IMR-90 (cell line): ENCODE data around the gene ADAMTSL1. TPM values are rescaled to one million over a fixed set of nuclear protein-coding genes. Genes with fewer than 3 reads are reported as not detected.

Experiments used
- ATAC-seq: fragments of 200-7000 bp; cut with Tn5 transposase; 2 replicates; pipeline ENCODE4 v1.9.1; 2020; ENCODE audit warnings: low read depth, mild to moderate bottlenecking, moderate library complexity
- BruUV-seq: library from RNA; stranded (reverse); fragments of 400-500 nt; replicated peaks from 2 replicates; lab custom pipeline; 2021; lab: Mats Ljungman, UMichigan
- CTCF ChIA-PET: fragments of 300-600 bp; formaldehyde crosslinking; extraction: SDS; loops from one replicate; lab custom pipeline; 2021; ENCODE audit warnings: antibody characterized with exemption; lab: Yijun Ruan, JAX
- POLR2A ChIA-PET: fragments of 300-600 bp; sonication (Branson Sonifier 250); formaldehyde crosslinking; loops from one replicate; lab custom pipeline; 2022; ENCODE audit warnings: antibody characterized with exemption; ENCODE audit not compliant: unreplicated experiment; lab: Charles Lee
- DNase-seq: peaks from one replicate; pipeline ENCODE4 v3.0.0; 2013
- H2AFZ ChIP-seq: replicated peaks from 2 replicates; pipeline ENCODE3; 2013; ENCODE audit warnings: low read length, mild to moderate bottlenecking; ENCODE audit not compliant: poor library complexity
- H2AK5ac ChIP-seq: 2 replicates; pipeline ENCODE4 v1.6.1; 2013; ENCODE audit warnings: low read depth, low read length, inconsistent platforms
- H2AK9ac ChIP-seq: replicated peaks from 2 replicates; pipeline ENCODE3; 2013; ENCODE audit warnings: mild to moderate bottlenecking, low read depth, low read length, moderate library complexity; ENCODE audit not compliant: poor library complexity
- H2BK120ac ChIP-seq: 2 replicates; pipeline ENCODE4 v1.6.1; 2013; ENCODE audit warnings: low read depth, low read length, inconsistent platforms
- H2BK15ac ChIP-seq: 3 replicates; pipeline ENCODE4 v1.6.1; 2013; ENCODE audit warnings: low read depth, low read length, inconsistent platforms
- H2BK20ac ChIP-seq: 2 replicates; pipeline ENCODE4 v1.6.1; 2013; ENCODE audit warnings: low read depth, mild to moderate bottlenecking, inconsistent platforms, low read length, moderate library complexity
- H2BK5ac ChIP-seq: 2 replicates; pipeline ENCODE4 v1.6.1; 2013; ENCODE audit warnings: mild to moderate bottlenecking, low read depth, low read length, inconsistent platforms; ENCODE audit not compliant: poor library complexity, severe bottlenecking
- H3K14ac ChIP-seq: replicated peaks from 2 replicates; pipeline ENCODE4 v1.6.1; 2013; ENCODE audit warnings: low read depth, low read length, inconsistent platforms
- H3K18ac ChIP-seq: 2 replicates; pipeline ENCODE4 v1.6.1; 2013; ENCODE audit warnings: low read depth, low read length, control low read depth
- H3K23ac ChIP-seq: 2 replicates; pipeline ENCODE4 v1.6.1; 2013; ENCODE audit warnings: low read depth, low read length, inconsistent platforms
- H3K27ac ChIP-seq: 2 replicates; pipeline ENCODE4 v1.5.1; 2013; ENCODE audit warnings: mild to moderate bottlenecking, control low read depth, low read length; ENCODE audit not compliant: insufficient read depth
- H3K27me3 ChIP-seq: 2 replicates; pipeline ENCODE4 v1.6.1; 2013; ENCODE audit warnings: low read length; ENCODE audit not compliant: control insufficient read depth, insufficient read depth
- H3K36me3 ChIP-seq: 2 replicates; pipeline ENCODE4 v1.6.1; 2013; ENCODE audit warnings: low read length, mixed read lengths; ENCODE audit not compliant: control insufficient read depth, insufficient read depth
- H3K4ac ChIP-seq: 2 replicates; pipeline ENCODE4 v1.6.1; 2013; ENCODE audit warnings: low read depth, low read length, inconsistent platforms
- H3K4me1 ChIP-seq: 2 replicates; pipeline ENCODE4 v1.6.1; 2013; ENCODE audit warnings: low read length, mixed read lengths; ENCODE audit not compliant: control insufficient read depth, insufficient read depth
- H3K4me2 ChIP-seq: 2 replicates; pipeline ENCODE4 v1.6.1; 2013; ENCODE audit warnings: low read depth, mild to moderate bottlenecking, control low read depth, low read length, moderate library complexity
- H3K4me3 ChIP-seq: 2 replicates; pipeline ENCODE4 v1.5.1; 2013; ENCODE audit warnings: low read depth, mild to moderate bottlenecking, control low read depth, low read length, moderate library complexity; ENCODE audit not compliant: insufficient read depth
- H3K56ac ChIP-seq: 2 replicates; pipeline ENCODE4 v1.6.1; 2013; ENCODE audit warnings: low read length, inconsistent platforms; ENCODE audit not compliant: insufficient read depth; ENCODE audit errors: extremely low read depth
- H3K79me1 ChIP-seq, 2 experiments: 2 replicates each; pipeline ENCODE4 v1.6.1; 2013; ENCODE audit warnings: low read length in 2 of 2, inconsistent platforms in 1 of 2, low read depth in 1 of 2
- H3K9ac ChIP-seq: 2 replicates; pipeline ENCODE4 v1.6.1; 2013; ENCODE audit warnings: low read depth, low read length, control low read depth
- H3K9me1 ChIP-seq: 2 replicates; pipeline ENCODE4 v1.6.1; 2013; ENCODE audit warnings: low read length, inconsistent platforms; ENCODE audit not compliant: insufficient read depth
- H3K9me3 ChIP-seq: 2 replicates; pipeline ENCODE4 v1.6.1; 2013; ENCODE audit warnings: low read length; ENCODE audit not compliant: control insufficient read depth, insufficient read depth
- H4K20me1 ChIP-seq: 2 replicates; pipeline ENCODE4 v1.6.1; 2013; ENCODE audit warnings: low read length, inconsistent platforms; ENCODE audit not compliant: insufficient read depth
- H4K5ac ChIP-seq: 2 replicates; pipeline ENCODE4 v1.6.1; 2013; ENCODE audit warnings: mild to moderate bottlenecking, low read depth, low read length, control low read depth
- H4K8ac ChIP-seq, 2 experiments: 2 replicates each; pipeline ENCODE4 v1.6.1; 2013; ENCODE audit warnings: low read depth in 2 of 2, low read length in 2 of 2, control low read depth in 1 of 2, inconsistent platforms in 1 of 2
- H4K91ac ChIP-seq: 2 replicates; pipeline ENCODE4 v1.6.1; 2013; ENCODE audit warnings: low read depth, low read length, inconsistent platforms; ENCODE audit not compliant: insufficient read depth
- CEBPB ChIP-seq: IDR thresholded peaks from 2 replicates; pipeline ENCODE4 v1.6.1; 2012; ENCODE audit warnings: low read depth, low read length, improper control_type of control experiment
- FOS ChIP-seq: fragments of 150-350 bp; IDR thresholded peaks from 2 replicates; pipeline ENCODE4 v1.6.1; 2016; ENCODE audit warnings: low read depth, low read length
- WGBS, 2 experiments: methylation state at CpG; one replicate each; pipeline versions ENCODE4 v1.1.5 to v1.1.7; 2013; ENCODE audit warnings: missing lambda C conversion rate in 2 of 2; ENCODE audit not compliant: insufficient read length in 1 of 2; ENCODE audit errors: extremely low coverage in 2 of 2; 5-methylcytosine and 5-hydroxymethylcytosine counted together
- dilution Hi-C: fragments of 300-500 bp; cut with HindIII; formaldehyde crosslinking; loops from one replicate; pipeline ENCODE4 v1.14.3; 2018; ENCODE audit warnings: low sequenced_read_pairs; ENCODE audit not compliant: unreplicated experiment
- in situ Hi-C: fragments of 300-500 bp; cut with MboI; formaldehyde crosslinking; loops from 3 replicates; pipeline ENCODE4 v1.14.3; 2019; ENCODE audit warnings: low sequenced_read_pairs, inconsistent platforms, mixed read lengths
- intact Hi-C: fragments of 100-400 bp; cut with micrococcal nuclease; formaldehyde crosslinking; loops from 2 replicates; pipeline ENCODE4 v1.10.0; 2022
- polyA plus RNA-seq, 3 experiments: library from polyadenylated mRNA; depleted of rRNA; stranded (reverse); fragments of >200 nt; gene quantifications; 2 replicates each; pipeline ENCODE4 v1.2.3, GENCODE V29; 2012; ENCODE audit warnings: low replicate concordance in 1 of 3
- total RNA-seq: library from RNA; depleted of rRNA; stranded (reverse); fragments of >200 nt; gene quantifications from 2 replicates; pipeline ENCODE4 v1.2.3, GENCODE V29; 2012
- TF ChIP-seq, protein P1 (sequence below): fragments of 150-350 bp; IDR thresholded peaks from 2 replicates; pipeline ENCODE4 v1.6.1; 2017; ENCODE audit warnings: mild to moderate bottlenecking, antibody characterized with exemption, low read length, low read depth

The ADAMTSL1 gene
- total and polyA plus RNA-seq, 2 of the 4 experiments (the other 2 are of a cell fraction), result 38.2 to 62.2 TPM

DNA sequence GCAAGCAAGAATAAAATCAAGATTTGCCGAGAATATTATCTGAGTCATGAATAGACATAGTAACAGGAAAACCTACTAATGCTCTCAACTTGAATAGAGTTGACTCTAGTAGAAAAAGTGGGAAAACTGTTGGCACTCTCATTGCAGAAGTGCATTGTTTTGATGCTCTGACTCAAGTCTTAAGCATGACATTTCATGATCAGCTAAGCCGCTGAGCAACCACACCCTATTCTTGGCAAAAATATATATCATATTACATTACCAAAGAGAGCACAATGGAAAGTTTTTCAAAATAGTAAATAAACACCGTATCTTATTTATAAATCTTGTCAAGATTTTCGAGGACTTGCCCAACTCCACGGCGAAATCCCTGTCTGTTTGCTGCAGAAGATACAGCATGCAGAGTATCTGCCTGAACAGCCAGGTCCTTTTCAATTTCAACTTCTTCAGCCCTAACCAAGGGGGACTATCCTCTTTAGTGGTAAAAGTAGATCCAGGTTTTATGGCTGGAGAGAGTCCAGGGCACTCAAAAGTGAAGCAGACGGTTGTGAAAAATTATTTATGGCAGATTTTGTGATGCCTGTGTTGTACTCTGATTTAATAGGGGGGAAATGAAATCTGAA lies 13.9 kb upstream of the ADAMTSL1 start:
- TF ChIP-seq CEBPB (0 out of 2 replicates have a peak, but pooled peaks have one; percentile 31), FOS (no peak)
- TF ChIP-seq, protein P1, sequence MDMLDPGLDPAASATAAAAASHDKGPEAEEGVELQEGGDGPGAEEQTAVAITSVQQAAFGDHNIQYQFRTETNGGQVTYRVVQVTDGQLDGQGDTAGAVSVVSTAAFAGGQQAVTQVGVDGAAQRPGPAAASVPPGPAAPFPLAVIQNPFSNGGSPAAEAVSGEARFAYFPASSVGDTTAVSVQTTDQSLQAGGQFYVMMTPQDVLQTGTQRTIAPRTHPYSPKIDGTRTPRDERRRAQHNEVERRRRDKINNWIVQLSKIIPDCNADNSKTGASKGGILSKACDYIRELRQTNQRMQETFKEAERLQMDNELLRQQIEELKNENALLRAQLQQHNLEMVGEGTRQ, result no peak
- Histone ChIP-seq H3K9me1 (peaks cover 5% of the 10 kb centered on the region; the same call in 1 of the 2 replicates), H2AK5ac (no peak overlapping the region), H3K4me3 (no peak overlapping the region), H3K4me1 (no peaks in the 10 kb centered on the region; the same call in 1 of the 2 replicates), H2BK20ac (0 out of 2 replicates have a peak overlapping the region, but pooled peaks have one; percentile 5), H2BK5ac (no peak overlapping the region), H3K79me1 (no peaks in the 10 kb centered on the region), H2AFZ (no peak overlapping the region), H3K14ac (no peak overlapping the region), H2BK15ac (no peak overlapping the region), H4K20me1 (no peaks in the 10 kb centered on the region), H4K5ac (no peak overlapping the region), H3K23ac (no peak overlapping the region), H3K27ac (no peak overlapping the region), H3K4ac (peak overlapping the region; percentile 3; the same call in 1 of the 2 replicates), H3K9ac (no peak overlapping the region), H3K56ac (no peak overlapping the region), H4K8ac (no peak overlapping the region), H3K36me3 (no peaks in the 10 kb centered on the region), H3K4me2 (no peak overlapping the region), H3K9me3 (no peaks in the 10 kb centered on the region), H4K91ac (no peak overlapping the region), H3K27me3 (no peaks in the 10 kb centered on the region), H2AK9ac (no peak overlapping the region), H2BK120ac (no peak overlapping the region; the same call in 1 of the 2 replicates), H3K18ac (no peak overlapping the region)
- peak; percentile 76 for DNase-seq
- ATAC-seq, result peak; percentile 55; the same call in 1 of the 2 replicates
- ChIA-PET POLR2A (no interaction called here), CTCF (no interaction called here)
- no TSS peak for BruUV-seq
- intact Hi-C loops (no loop called here), dilution Hi-C loops (no loop called here), in situ Hi-C loops (no loop called here)
- WGBS, 2 experiments, result 100% methylated on average over 1 of the region's 7 CpGs; no CpG with 5 or more reads in 1 of the 2 experiments
